IPS-11a (cell line): ENCODE measurements around the gene USP26.
"Not testable (repeated sequence)": the region's sequence is repeated elsewhere in the genome, so short reads cannot be mapped to it uniquely, and the experiment has no call there.

ENCODE experiments used
- H3K4me3 ChIP-seq: one replicate; pipeline ENCODE4 v1.5.1; 2013; ENCODE audit warnings: low read depth, low read length, control low read depth

The USP26 gene

GRCh38 chrX:133044145-133044786 is 52.6 kb downstream of the USP26 start:
- H3K4me3 ChIP-seq = not testable (repeated sequence)

GRCh38 chrX:133042260-133042659 is 54.6 kb downstream of the USP26 start:
- no peak overlapping the region for H3K4me3 ChIP-seq

- no peak overlapping the region for H3K4me3 ChIP-seq
These were observed 63.9 kb downstream of the USP26 start for GRCh38 chrX:133033010-133033409.

- no peak overlapping the region for H3K4me3 ChIP-seq
These were observed 78.7 kb downstream of the USP26 start for GRCh38 chrX:133018229-133018628.

- no peak overlapping the region for H3K4me3 ChIP-seq
These were observed 89.5 kb downstream of the USP26 start for GRCh38 chrX:133007458-133007857.

- no peak overlapping the region for H3K4me3 ChIP-seq
These were observed 91.3 kb downstream of the USP26 start for GRCh38 chrX:133005616-133006015.

- H3K4me3 ChIP-seq = no peak overlapping the region
These were observed 91.9 kb downstream of the USP26 start for GRCh38 chrX:133005042-133005441.

- no peak overlapping the region for H3K4me3 ChIP-seq
These were observed 97.7 kb downstream of the USP26 start for GRCh38 chrX:132999209-132999608.

- no peak overlapping the region for H3K4me3 ChIP-seq
These were observed 106.1 kb downstream of the USP26 start for GRCh38 chrX:132990835-132991234.

- H3K4me3 ChIP-seq = no peak overlapping the region
These were observed 110.4 kb downstream of the USP26 start for GRCh38 chrX:132986556-132986955.

GRCh38 chrX:132984058-132984650 is 112.8 kb downstream of the USP26 start:
- no peak overlapping the region for H3K4me3 ChIP-seq

GRCh38 chrX:132983496-132983895 is 113.4 kb downstream of the USP26 start:
- H3K4me3 ChIP-seq = no peak overlapping the region

GRCh38 chrX:132980035-132980434 is 116.9 kb downstream of the USP26 start:
- not testable (repeated sequence) for H3K4me3 ChIP-seq
